ENCODE data around the gene PLPPR2. TPM values are rescaled to one million over a fixed set of nuclear protein-coding genes. Genes with fewer than 3 reads are reported as not detected.
"Not testable (repeated sequence)": the region's sequence is repeated elsewhere in the genome, so short reads cannot be mapped to it uniquely, and the experiment has no call there.

Gene PLPPR2
- total and polyA plus RNA-seq, 10 donors, result 4.2 to 41.0 (median 22.7) TPM

DNA sequence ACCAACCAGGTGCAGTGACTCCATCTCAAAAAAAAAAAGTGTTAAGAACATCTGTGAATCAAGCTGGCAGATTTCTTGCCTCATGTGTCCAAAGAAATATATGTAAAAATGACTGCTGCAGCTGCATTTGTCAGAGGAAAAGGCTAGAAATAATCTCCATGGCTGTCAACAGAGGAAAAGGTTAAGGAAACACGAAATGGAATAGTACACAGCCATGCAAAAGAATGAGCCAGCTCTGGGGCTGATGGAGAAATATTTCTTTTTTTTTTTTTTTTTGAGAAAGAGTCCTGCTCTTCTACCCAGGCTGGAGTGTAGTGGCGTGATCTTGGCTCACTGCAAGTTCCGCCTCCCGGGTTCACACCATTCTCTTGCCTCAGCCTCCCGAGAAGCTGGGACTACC lies 22.4 kb upstream of the PLPPR2 start:
- intact Hi-C loops (cut with DNase I; ENCODE audit: low total_unique reads), result no loop called here
- H3K27ac ChIP-seq, result peak overlapping the region in 1 of 8 donors; percentile 37
- peaks cover 0 to 28% (median 8%) of the 10 kb centered on the region in 6 donors for H3K4me1 ChIP-seq
- DNase-seq, result no peak
- no peak overlapping the region for H3K4me3 ChIP-seq
- no peak for TF ChIP-seq POLR2A (IDR thresholded peaks at IDR 0.05)
- TF ChIP-seq, protein P1, sequence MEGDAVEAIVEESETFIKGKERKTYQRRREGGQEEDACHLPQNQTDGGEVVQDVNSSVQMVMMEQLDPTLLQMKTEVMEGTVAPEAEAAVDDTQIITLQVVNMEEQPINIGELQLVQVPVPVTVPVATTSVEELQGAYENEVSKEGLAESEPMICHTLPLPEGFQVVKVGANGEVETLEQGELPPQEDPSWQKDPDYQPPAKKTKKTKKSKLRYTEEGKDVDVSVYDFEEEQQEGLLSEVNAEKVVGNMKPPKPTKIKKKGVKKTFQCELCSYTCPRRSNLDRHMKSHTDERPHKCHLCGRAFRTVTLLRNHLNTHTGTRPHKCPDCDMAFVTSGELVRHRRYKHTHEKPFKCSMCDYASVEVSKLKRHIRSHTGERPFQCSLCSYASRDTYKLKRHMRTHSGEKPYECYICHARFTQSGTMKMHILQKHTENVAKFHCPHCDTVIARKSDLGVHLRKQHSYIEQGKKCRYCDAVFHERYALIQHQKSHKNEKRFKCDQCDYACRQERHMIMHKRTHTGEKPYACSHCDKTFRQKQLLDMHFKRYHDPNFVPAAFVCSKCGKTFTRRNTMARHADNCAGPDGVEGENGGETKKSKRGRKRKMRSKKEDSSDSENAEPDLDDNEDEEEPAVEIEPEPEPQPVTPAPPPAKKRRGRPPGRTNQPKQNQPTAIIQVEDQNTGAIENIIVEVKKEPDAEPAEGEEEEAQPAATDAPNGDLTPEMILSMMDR (IDR thresholded peaks at IDR 0.05 in 8 of 11, conservative IDR thresholded peaks at IDR 0.05 in 3 of 11), result no peak
- no peak for TF ChIP-seq POLR2AphosphoS5 (IDR thresholded peaks at IDR 0.05)
- H3K27me3 ChIP-seq (replicated peaks in 1 of 7), result no peaks in the 10 kb centered on the region
- 89 to 99% (median 97%) methylated on average over 5 of the region's 5 CpGs for WGBS, 5 donors
- peaks cover 0 to 94% (median 59%) of the 10 kb centered on the region in 6 donors for H3K36me3 ChIP-seq
- peaks cover 0 to 6% (median 0%) of the 10 kb centered on the region in 8 donors for H3K9me3 ChIP-seq

DNA sequence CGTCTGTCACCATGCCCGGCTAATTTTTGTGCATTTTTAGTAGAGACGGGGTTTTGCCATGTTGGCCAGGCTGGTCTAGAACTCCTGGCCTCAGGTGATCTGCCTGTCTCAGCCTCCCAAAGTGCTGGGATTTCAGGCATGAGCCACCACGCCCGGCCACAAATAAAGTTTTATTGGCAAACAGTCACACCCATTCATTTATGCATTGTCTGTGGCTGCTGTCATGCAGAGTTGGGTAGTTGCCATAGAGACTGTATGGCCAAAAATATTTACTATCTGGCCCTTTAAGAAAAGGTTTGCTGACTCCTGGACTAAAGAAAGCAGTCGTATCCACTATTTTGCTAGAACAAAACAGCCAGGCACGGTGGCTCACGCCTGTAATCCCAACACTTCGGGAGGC lies 21.4 kb upstream of the PLPPR2 start:
- H3K27ac ChIP-seq; H3K27me3 ChIP-seq (replicated peaks in 1 of 7); DNase-seq; H3K4me3 ChIP-seq; H3K9me3 ChIP-seq; intact Hi-C loops (cut with DNase I; ENCODE audit: low total_unique reads): not testable (repeated sequence)
- peaks cover 5 to 38% (median 18%) of the 10 kb centered on the region in 6 donors for H3K4me1 ChIP-seq
- 85 to 94% (median 93%) methylated on average over 9 of the region's 9 CpGs for WGBS, 5 donors
- peaks cover 0 to 84% (median 54%) of the 10 kb centered on the region in 6 donors for H3K36me3 ChIP-seq

DNA sequence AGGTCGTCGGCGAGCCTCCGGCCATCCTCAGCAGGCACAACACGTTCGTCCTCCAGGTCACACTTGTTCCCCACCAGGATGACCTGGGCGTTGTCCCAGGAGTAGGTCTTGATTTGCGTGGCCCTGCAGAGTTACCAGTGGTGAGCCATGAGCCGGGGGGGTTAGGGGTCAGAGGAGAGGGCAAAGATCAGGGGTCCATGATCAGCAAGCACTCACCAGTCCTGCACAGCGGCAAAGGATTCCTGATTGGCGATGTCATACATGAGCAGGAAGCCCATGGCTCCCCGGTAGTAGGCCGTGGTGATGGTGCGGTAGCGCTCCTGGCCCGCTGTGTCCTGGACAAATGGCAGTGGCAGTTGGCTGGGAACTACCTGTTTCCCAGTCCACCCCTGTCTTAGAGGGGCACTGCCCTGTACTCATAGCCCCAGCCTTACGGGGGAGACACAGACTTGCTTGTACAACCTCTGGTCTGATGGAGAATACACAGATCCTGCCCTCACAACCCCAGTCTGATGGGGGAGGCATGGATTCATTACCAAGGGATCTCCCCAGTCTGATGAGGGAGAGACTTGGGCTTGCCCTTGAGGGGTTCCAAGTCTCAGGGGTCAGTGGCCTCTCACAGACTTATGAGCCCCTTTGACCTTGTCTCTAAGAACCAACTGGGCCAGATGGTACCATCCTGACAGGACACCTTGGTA lies 19.6 kb upstream of the PLPPR2 start:
- Histone ChIP-seq H3K4me3 (no peak overlapping the region), H3K27me3 (replicated peaks in 1 of 7) (no peaks in the 10 kb centered on the region), H3K27ac (no peak overlapping the region), H3K4me1 (peaks cover 11 to 56% (median 31%) of the 10 kb centered on the region in 6 donors), H3K9me3 (peaks cover 0 to 6% (median 0%) of the 10 kb centered on the region in 8 donors), H3K36me3 (peaks cover 0 to 66% (median 44%) of the 10 kb centered on the region in 6 donors)
- no peak for DNase-seq
- intact Hi-C loops (cut with DNase I; ENCODE audit: low total_unique reads), result no loop called here
- TF ChIP-seq POLR2A (IDR thresholded peaks at IDR 0.05) (no peak), POLR2AphosphoS5 (IDR thresholded peaks at IDR 0.05) (no peak)
- TF ChIP-seq, protein P1 (IDR thresholded peaks at IDR 0.05 in 8 of 11, conservative IDR thresholded peaks at IDR 0.05 in 3 of 11), result no peak
- WGBS, 5 donors, result 95 to 97% (median 96%) methylated on average over 15 to 17 of the region's 17 CpGs

DNA sequence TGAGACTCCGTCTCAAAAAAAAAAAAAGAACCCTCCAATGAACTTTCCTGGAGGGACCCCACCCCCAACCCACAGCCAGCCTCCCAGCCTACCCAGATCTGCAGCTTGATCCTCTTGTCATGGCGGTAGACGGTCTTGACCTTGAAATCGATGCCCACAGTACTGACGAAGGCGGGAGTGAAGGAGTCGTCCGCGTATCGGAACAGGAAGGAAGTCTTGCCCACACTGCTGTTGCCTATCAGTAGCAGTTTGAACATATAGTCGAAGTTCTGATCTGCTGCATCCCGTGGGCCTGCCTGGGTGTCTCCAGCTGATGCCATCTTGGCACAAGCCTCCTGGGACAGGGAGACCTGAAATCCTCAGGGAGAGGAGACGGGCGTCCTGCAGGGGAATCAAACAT lies 18.2 kb upstream of the PLPPR2 start:
- WGBS, 5 donors, result 24 to 50% (median 37%) methylated on average over 10 to 14 of the region's 14 CpGs
- peaks cover 11 to 59% (median 31%) of the 10 kb centered on the region in 6 donors for H3K4me1 ChIP-seq
- peak overlapping the region in 5 of 8 donors; percentile 15 to 96 (median 88) for H3K27ac ChIP-seq
- peak overlapping the region in 3 of 8 donors; percentile 74 to 86 (median 85) for H3K4me3 ChIP-seq
- DNase-seq, result no peak
- no peaks in the 10 kb centered on the region for H3K27me3 ChIP-seq (replicated peaks in 1 of 7)
- H3K9me3 ChIP-seq, result peaks cover 0 to 6% (median 0%) of the 10 kb centered on the region in 8 donors
- intact Hi-C loops (cut with DNase I; ENCODE audit: low total_unique reads), result no loop called here
- TF ChIP-seq POLR2AphosphoS5 (IDR thresholded peaks at IDR 0.05) (no peak), POLR2A (IDR thresholded peaks at IDR 0.05) (no peak)
- TF ChIP-seq, protein P1 (IDR thresholded peaks at IDR 0.05 in 8 of 11, conservative IDR thresholded peaks at IDR 0.05 in 3 of 11), result no peak
- H3K36me3 ChIP-seq, result peaks cover 0 to 60% (median 42%) of the 10 kb centered on the region in 6 donors
